OCI-LY7 (cell line): Measurements from ENCODE around the gene CCDC148.

Experiments
- CTCF ChIP-seq: fragments of 200-600 bp; sonication (generic); conservative IDR thresholded peaks from 2 replicates; pipeline ENCODE4 v1.5.1; 2014; ENCODE audit warnings: mild to moderate bottlenecking, antibody characterized with exemption, low read length, moderate library complexity, mixed read lengths
- EZH2phosphoT487 ChIP-seq: fragments of 200-600 bp; sonication (generic); IDR thresholded peaks from 2 replicates; pipeline ENCODE4 v1.6.1; 2018; ENCODE audit warnings: low read depth, borderline replicate concordance, mild to moderate bottlenecking, mixed run types, antibody characterized with exemption, low read length, moderate library complexity, mixed read lengths

- TF ChIP-seq CTCF (no peak), EZH2phosphoT487 (no peak)
Measured at GRCh38 chr2:158202161-158202815, 254.3 kb downstream of the CCDC148 start.
